Upper lobe of left lung (tissue), 4 donors: ENCODE measurements around the gene FBXW8.

Experiments used
- POLR2A ChIP-seq, 4 donors: fragments of 450-650 bp; IDR thresholded peaks; one replicate each; pipeline ENCODE4 v1.5.1; 2016 to 2017; ENCODE audit warnings: antibody characterized with exemption in 4 of 4, mild to moderate bottlenecking in 2 of 4
- TF ChIP-seq, protein P1 (sequence below), 6 experiments: fragments of 450-650 bp in 4 of 6; fragments of 200-600 bp in 2 of 6; sonication (generic) in 2 of 6; IDR thresholded peaks; one replicate each; pipeline ENCODE4 v1.5.1; 2016 to 2019; ENCODE audit warnings: antibody characterized with exemption in 6 of 6

DNA sequence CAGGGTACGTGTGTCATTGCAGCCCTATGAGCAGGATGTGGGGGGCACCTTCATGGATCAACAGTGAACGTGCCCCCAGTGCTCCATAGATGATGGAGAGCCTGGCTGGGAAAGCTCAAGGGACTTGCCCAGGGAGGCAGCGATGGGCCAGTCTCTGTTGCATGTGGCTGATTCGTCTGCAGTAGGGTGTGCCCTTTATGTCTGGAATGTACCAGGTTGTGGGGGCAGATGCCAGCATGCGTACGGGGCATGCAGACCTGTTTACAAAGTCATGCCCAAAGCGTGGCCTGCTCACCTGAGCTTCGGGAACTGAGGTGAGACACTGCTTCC is 116.1 kb downstream of the FBXW8 start:
- TF ChIP-seq, protein P1, sequence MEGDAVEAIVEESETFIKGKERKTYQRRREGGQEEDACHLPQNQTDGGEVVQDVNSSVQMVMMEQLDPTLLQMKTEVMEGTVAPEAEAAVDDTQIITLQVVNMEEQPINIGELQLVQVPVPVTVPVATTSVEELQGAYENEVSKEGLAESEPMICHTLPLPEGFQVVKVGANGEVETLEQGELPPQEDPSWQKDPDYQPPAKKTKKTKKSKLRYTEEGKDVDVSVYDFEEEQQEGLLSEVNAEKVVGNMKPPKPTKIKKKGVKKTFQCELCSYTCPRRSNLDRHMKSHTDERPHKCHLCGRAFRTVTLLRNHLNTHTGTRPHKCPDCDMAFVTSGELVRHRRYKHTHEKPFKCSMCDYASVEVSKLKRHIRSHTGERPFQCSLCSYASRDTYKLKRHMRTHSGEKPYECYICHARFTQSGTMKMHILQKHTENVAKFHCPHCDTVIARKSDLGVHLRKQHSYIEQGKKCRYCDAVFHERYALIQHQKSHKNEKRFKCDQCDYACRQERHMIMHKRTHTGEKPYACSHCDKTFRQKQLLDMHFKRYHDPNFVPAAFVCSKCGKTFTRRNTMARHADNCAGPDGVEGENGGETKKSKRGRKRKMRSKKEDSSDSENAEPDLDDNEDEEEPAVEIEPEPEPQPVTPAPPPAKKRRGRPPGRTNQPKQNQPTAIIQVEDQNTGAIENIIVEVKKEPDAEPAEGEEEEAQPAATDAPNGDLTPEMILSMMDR (IDR thresholded peaks at IDR 0.05), result no peak
- no peak for TF ChIP-seq POLR2A (IDR thresholded peaks at IDR 0.05)
